Measurements from ENCODE around the gene NOTUM.
"Not testable (repeated sequence)": the region's sequence is repeated elsewhere in the genome, so short reads cannot be mapped to it uniquely, and the experiment has no call there.

NOTUM gene

GRCh38 chr17:81957691-81958432, 3.1 kb downstream of the NOTUM start:
- no peak for DNase-seq (ENCODE audit: low read depth, low spot score)

GRCh38 chr17:81956607-81957589, 4.1 kb downstream of the NOTUM start:
- DNase-seq (ENCODE audit: low read depth, low spot score): no peak

- DNase-seq (ENCODE audit: low read depth, low spot score): no peak
These were observed 5.0 kb downstream of the NOTUM start for GRCh38 chr17:81955756-81956544.

- DNase-seq (ENCODE audit: low read depth, low spot score): no peak
These were observed 5.8 kb downstream of the NOTUM start for GRCh38 chr17:81955058-81955681.

- no peak for DNase-seq (ENCODE audit: low read depth, low spot score)
These were observed 6.6 kb downstream of the NOTUM start for GRCh38 chr17:81954131-81955057.

- DNase-seq (ENCODE audit: low read depth, low spot score): not testable (repeated sequence)
These were observed 7.5 kb downstream of the NOTUM start for GRCh38 chr17:81953443-81953842.

GRCh38 chr17:81952792-81953228, 8.2 kb downstream of the NOTUM start:
- no peak for DNase-seq (ENCODE audit: low read depth, low spot score)

- DNase-seq (ENCODE audit: low read depth, low spot score): no peak
These were observed 9.0 kb downstream of the NOTUM start for GRCh38 chr17:81951785-81952684.

- no peak for DNase-seq (ENCODE audit: low read depth, low spot score)
These were observed 10.5 kb downstream of the NOTUM start for GRCh38 chr17:81950501-81950900.

GRCh38 chr17:81948635-81949378, 12.2 kb downstream of the NOTUM start:
- DNase-seq (ENCODE audit: low read depth, low spot score): no peak

- DNase-seq (ENCODE audit: low read depth, low spot score): no peak
These were observed 13.8 kb downstream of the NOTUM start, which contains the start of gene MYADML2 for GRCh38 chr17:81947189-81947588. TSS of gene MYADML2 (minus strand) at chr17:81947233. CDS start at chr17:81941741, 5,492 bp downstream.

GRCh38 chr17:81944858-81945257, 16.1 kb downstream of the NOTUM start:
- no peak for DNase-seq (ENCODE audit: low read depth, low spot score)

GRCh38 chr17:81942167-81942553, 18.8 kb downstream of the NOTUM start:
- DNase-seq (ENCODE audit: low read depth, low spot score): no peak

GRCh38 chr17:81941484-81942166, 19.4 kb downstream of the NOTUM start:
- no peak for DNase-seq (ENCODE audit: low read depth, low spot score)

- no peak for DNase-seq (ENCODE audit: low read depth, low spot score)
These were observed 20.2 kb downstream of the NOTUM start for GRCh38 chr17:81940538-81941483.

- no peak for DNase-seq (ENCODE audit: low read depth, low spot score)
These were observed 21.1 kb downstream of the NOTUM start for GRCh38 chr17:81939881-81940385.
